Loucy (cell line): ENCODE results near the gene ADGRL4.

Experiments used
- H2AFZ ChIP-seq: fragments of 200-600 bp; sonication (generic); 2 replicates; pipeline ENCODE4 v1.6.0; 2016; ENCODE audit warnings: antibody characterized with exemption, mild to moderate bottlenecking, low read length, moderate library complexity
- H3F3A ChIP-seq: fragments of 200-600 bp; 2 replicates; pipeline ENCODE4 v1.6.0; 2016; ENCODE audit warnings: antibody characterized with exemption, low read depth, mild to moderate bottlenecking
- H3K27me3 ChIP-seq: fragments of 200-600 bp; sonication (generic); 2 replicates; pipeline ENCODE4 v1.6.1; 2014; ENCODE audit warnings: low read length, mild to moderate bottlenecking; ENCODE audit not compliant: insufficient read depth, poor library complexity, severe bottlenecking
- H3K36me3 ChIP-seq: fragments of 200-600 bp; sonication (generic); 2 replicates; pipeline ENCODE4 v1.6.1; 2016; ENCODE audit warnings: low read length; ENCODE audit not compliant: insufficient read depth
- H3K4me1 ChIP-seq: fragments of 200-600 bp; sonication (generic); 2 replicates; pipeline ENCODE4 v1.5.1; 2014; ENCODE audit warnings: low read length, mild to moderate bottlenecking; ENCODE audit not compliant: insufficient read depth, poor library complexity, severe bottlenecking
- H3K4me2 ChIP-seq: fragments of 200-600 bp; sonication (generic); 2 replicates; pipeline ENCODE4 v1.6.0; 2014; ENCODE audit warnings: antibody characterized with exemption, low read length, low read depth, mild to moderate bottlenecking; ENCODE audit not compliant: poor library complexity, severe bottlenecking
- H3K4me3 ChIP-seq: fragments of 200-600 bp; sonication (generic); 2 replicates; pipeline ENCODE4 v1.5.1; 2014; ENCODE audit warnings: low read length, mild to moderate bottlenecking, mixed read lengths; ENCODE audit not compliant: poor library complexity, severe bottlenecking
- H3K79me2 ChIP-seq: fragments of 200-600 bp; sonication (generic); 2 replicates; pipeline ENCODE4 v1.6.1; 2014; ENCODE audit warnings: low read length; ENCODE audit not compliant: insufficient read depth
- H3K9ac ChIP-seq: fragments of 200-600 bp; sonication (generic); 2 replicates; pipeline ENCODE4 v1.6.0; 2014; ENCODE audit warnings: mild to moderate bottlenecking, low read depth, low read length, moderate library complexity; ENCODE audit not compliant: poor library complexity, severe bottlenecking
- H3K9me2 ChIP-seq: fragments of 200-600 bp; sonication (generic); replicated peaks from 2 replicates; pipeline ENCODE4 v1.6.1; 2016; ENCODE audit warnings: low read depth, low read length, mixed read lengths
- H3K9me3 ChIP-seq: fragments of 200-600 bp; sonication (generic); 2 replicates; pipeline ENCODE4 v1.6.1; 2014; ENCODE audit warnings: mild to moderate bottlenecking, antibody characterized with exemption, low read length, low read depth; ENCODE audit not compliant: insufficient read depth
- H4K20me1 ChIP-seq: fragments of 200-600 bp; sonication (generic); 2 replicates; pipeline ENCODE4 v1.6.0; 2014; ENCODE audit warnings: antibody characterized with exemption, low read length, mild to moderate bottlenecking; ENCODE audit not compliant: insufficient read depth, poor library complexity, severe bottlenecking
- EZH2phosphoT487 ChIP-seq: fragments of 200-600 bp; IDR thresholded peaks from 2 replicates; pipeline ENCODE4 v1.6.1; 2018; ENCODE audit warnings: antibody characterized with exemption, mild to moderate bottlenecking, moderate library complexity, borderline replicate concordance
- TF ChIP-seq, protein P1 (sequence below): fragments of 200-600 bp; sonication (generic); conservative IDR thresholded peaks from 2 replicates; pipeline ENCODE4 v1.5.1; 2014; ENCODE audit warnings: mild to moderate bottlenecking, antibody characterized with exemption, low read length

Gene ADGRL4

DNA sequence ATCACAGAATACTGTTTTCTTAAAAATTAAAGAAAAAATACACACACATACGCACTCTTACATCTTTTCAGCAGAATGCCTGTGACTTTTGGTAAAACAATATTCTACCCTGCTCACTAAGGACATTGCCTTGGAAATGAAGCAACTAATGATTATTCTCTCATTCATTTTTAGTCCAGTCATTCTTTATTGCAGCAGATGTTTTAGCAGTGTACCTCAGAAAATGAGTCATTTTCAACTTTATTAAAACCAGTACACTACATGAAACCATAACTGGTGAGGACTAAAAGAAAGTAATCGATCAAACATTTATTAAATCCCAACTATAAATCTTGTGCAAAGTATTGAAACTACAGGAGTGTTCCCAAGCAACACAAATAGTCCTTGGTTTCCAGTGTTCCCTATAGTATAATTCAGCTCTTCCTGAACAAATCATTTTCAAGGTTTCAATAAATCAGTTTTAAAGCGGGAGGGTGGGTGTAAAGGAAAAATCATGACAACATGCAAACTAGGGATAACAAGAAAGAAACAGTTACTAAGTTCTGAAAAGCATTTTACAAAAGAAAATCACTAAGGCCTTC is 114.2 kb downstream of the ADGRL4 start:
- H3K4me2 ChIP-seq: no peak overlapping the region
- H3K27me3 ChIP-seq: no peaks in the 10 kb centered on the region
- H3K36me3 ChIP-seq: no peaks in the 10 kb centered on the region
- H3K4me1 ChIP-seq: no peaks in the 10 kb centered on the region
- H3F3A ChIP-seq: no peaks in the 10 kb centered on the region
- no peaks in the 10 kb centered on the region for H3K79me2 ChIP-seq
- H3K9ac ChIP-seq: no peak overlapping the region
- no peak overlapping the region for H3K4me3 ChIP-seq
- 0 out of 2 replicates have a peak, but pooled peaks cover 3% of the 10 kb centered on the region for H3K9me2 ChIP-seq
- TF ChIP-seq, protein P1, sequence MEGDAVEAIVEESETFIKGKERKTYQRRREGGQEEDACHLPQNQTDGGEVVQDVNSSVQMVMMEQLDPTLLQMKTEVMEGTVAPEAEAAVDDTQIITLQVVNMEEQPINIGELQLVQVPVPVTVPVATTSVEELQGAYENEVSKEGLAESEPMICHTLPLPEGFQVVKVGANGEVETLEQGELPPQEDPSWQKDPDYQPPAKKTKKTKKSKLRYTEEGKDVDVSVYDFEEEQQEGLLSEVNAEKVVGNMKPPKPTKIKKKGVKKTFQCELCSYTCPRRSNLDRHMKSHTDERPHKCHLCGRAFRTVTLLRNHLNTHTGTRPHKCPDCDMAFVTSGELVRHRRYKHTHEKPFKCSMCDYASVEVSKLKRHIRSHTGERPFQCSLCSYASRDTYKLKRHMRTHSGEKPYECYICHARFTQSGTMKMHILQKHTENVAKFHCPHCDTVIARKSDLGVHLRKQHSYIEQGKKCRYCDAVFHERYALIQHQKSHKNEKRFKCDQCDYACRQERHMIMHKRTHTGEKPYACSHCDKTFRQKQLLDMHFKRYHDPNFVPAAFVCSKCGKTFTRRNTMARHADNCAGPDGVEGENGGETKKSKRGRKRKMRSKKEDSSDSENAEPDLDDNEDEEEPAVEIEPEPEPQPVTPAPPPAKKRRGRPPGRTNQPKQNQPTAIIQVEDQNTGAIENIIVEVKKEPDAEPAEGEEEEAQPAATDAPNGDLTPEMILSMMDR: no peak
- no peak for TF ChIP-seq EZH2phosphoT487
- no peak overlapping the region for H2AFZ ChIP-seq
- no peaks in the 10 kb centered on the region for H4K20me1 ChIP-seq
- no peaks in the 10 kb centered on the region for H3K9me3 ChIP-seq

DNA sequence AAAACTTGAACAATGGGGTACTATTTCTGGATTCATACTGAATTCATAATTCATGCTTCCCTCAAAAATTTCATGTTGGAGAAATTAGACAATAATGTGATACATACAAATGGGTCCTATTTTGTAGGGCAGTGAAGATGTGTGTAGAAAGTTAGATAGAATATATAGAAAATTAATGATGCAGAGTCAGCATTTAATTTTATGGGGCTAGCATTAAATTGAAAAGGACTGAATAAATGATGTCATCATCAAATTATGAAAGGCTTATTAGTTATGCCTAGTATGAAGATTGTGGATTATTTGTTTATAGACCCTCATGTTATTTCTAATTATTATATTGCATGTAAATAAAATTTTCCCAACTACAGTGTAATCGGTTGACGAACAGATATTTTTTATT is 119.1 kb downstream of the ADGRL4 start:
- Histone ChIP-seq H3K9me3 (no peaks in the 10 kb centered on the region), H3K27me3 (no peaks in the 10 kb centered on the region), H4K20me1 (no peaks in the 10 kb centered on the region), H3K4me3 (no peak overlapping the region), H2AFZ (no peak overlapping the region), H3K9me2 (no peaks in the 10 kb centered on the region), H3K36me3 (no peaks in the 10 kb centered on the region), H3F3A (no peaks in the 10 kb centered on the region), H3K4me2 (no peak overlapping the region), H3K4me1 (no peaks in the 10 kb centered on the region), H3K79me2 (no peaks in the 10 kb centered on the region), H3K9ac (no peak overlapping the region)
- TF ChIP-seq EZH2phosphoT487: no peak
- TF ChIP-seq, protein P1: no peak

- Histone ChIP-seq H3F3A (no peaks in the 10 kb centered on the region), H4K20me1 (no peaks in the 10 kb centered on the region), H3K4me1 (no peaks in the 10 kb centered on the region), H3K9me2 (no peaks in the 10 kb centered on the region), H3K4me3 (no peak overlapping the region), H3K9ac (no peak overlapping the region), H3K79me2 (no peaks in the 10 kb centered on the region), H2AFZ (no peak overlapping the region), H3K36me3 (no peaks in the 10 kb centered on the region), H3K9me3 (no peaks in the 10 kb centered on the region), H3K4me2 (no peak overlapping the region), H3K27me3 (no peaks in the 10 kb centered on the region)
- TF ChIP-seq, protein P1: no peak
- TF ChIP-seq EZH2phosphoT487: no peak
Measured at GRCh38 chr1:78884685-78885452, 121.7 kb downstream of the ADGRL4 start.
